HCT116 (cell line): Measurements from ENCODE around the gene PPP2R5A. TPM values are rescaled to one million over a fixed set of nuclear protein-coding genes. Genes with fewer than 3 reads are reported as not detected.

Experiments used
- ATAC-seq: fragments of 200-7000 bp; cut with Tn5 transposase; 2 replicates; pipeline ENCODE4 v1.9.1; 2020; ENCODE audit warnings: mild to moderate bottlenecking, moderate library complexity
- BruUV-seq: library from RNA; stranded (reverse); fragments of 400-500 nt; replicated peaks from 2 replicates; lab custom pipeline; 2021; lab: Mats Ljungman, UMichigan
- CTCF ChIA-PET: fragments of 300-600 bp; sonication (Branson Sonifier 250); formaldehyde crosslinking; loops from one replicate; lab custom pipeline; 2021; ENCODE audit warnings: antibody characterized with exemption; lab: Charles Lee
- POLR2A ChIA-PET: fragments of 300-600, 350-600 bp; sonication (Branson Sonifier 250); formaldehyde crosslinking; loops from one replicate; lab custom pipeline; 2021; ENCODE audit warnings: antibody characterized with exemption; lab: Charles Lee
- RAD21 ChIA-PET, 2 experiments: fragments of 300-600 bp; sonication (Branson Sonifier 250); formaldehyde crosslinking; loops; one replicate each; lab custom pipeline; 2023; ENCODE audit warnings: low total read pairs in 2 of 2; ENCODE audit not compliant: uncharacterized antibody in 2 of 2, unreplicated experiment in 2 of 2, low non-redundant PET in 1 of 2; lab: Charles Lee
- DNase-seq: peaks from one replicate; pipeline ENCODE4 v3.0.0-alpha.2; 2010; ENCODE audit warnings: low read depth, low spot score
- H2AFZ ChIP-seq: fragments of 200-600 bp; shearing (Covaris generic), sonication (generic); 2 replicates; pipeline ENCODE4 v1.6.1; 2017; ENCODE audit warnings: low read depth, mixed run types, mixed read lengths, antibody characterized with exemption, low read length; ENCODE audit not compliant: poor library complexity, severe bottlenecking
- H3K27ac ChIP-seq: 2 replicates; pipeline ENCODE4 v1.5.1; 2012; ENCODE audit warnings: low read depth, low read length
- H3K27me3 ChIP-seq: fragments of 200-600 bp; sonication (generic); 2 replicates; pipeline ENCODE4 v1.6.1; 2016; ENCODE audit warnings: mixed run types, low read length, mixed read lengths; ENCODE audit not compliant: insufficient read depth
- H3K36me3 ChIP-seq, 2 experiments: fragments of 200-500 bp in 1 of 2; fragments of 200-600 bp in 1 of 2; sonication (Bioruptor generic) in 1 of 2; sonication (generic) in 1 of 2; 2 replicates each; pipeline versions ENCODE4 v1.5.1 to v1.6.1; 2014 to 2016; ENCODE audit warnings: low read length in 2 of 2, inconsistent platforms in 1 of 2, mixed read lengths in 1 of 2, mixed run types in 1 of 2; ENCODE audit not compliant: insufficient read depth in 2 of 2, control insufficient read depth in 1 of 2
- H3K4me1 ChIP-seq, 2 experiments: fragments of 200-600 bp in 1 of 2; sonication (generic) in 1 of 2; 2 replicates each; pipeline versions ENCODE4 v1.5.1 to v1.6.1; 2012 to 2017; ENCODE audit warnings: low read length in 2 of 2, inconsistent platforms in 1 of 2, mild to moderate bottlenecking in 1 of 2, mixed read lengths in 1 of 2, mixed run types in 1 of 2, moderate library complexity in 1 of 2; ENCODE audit not compliant: insufficient read depth in 2 of 2, control insufficient read depth in 1 of 2
- H3K4me2 ChIP-seq: fragments of 200-600 bp; sonication (generic); 2 replicates; pipeline ENCODE4 v1.6.1; 2017; ENCODE audit warnings: mixed run types, low read length, mixed read lengths
- H3K4me3 ChIP-seq, 2 experiments: fragments of 200-600 bp in 1 of 2; sonication (generic) in 1 of 2; replicated peaks in 1 of 2; 2 replicates each; pipeline ENCODE4 v1.5.1; 2011 to 2016; ENCODE audit warnings: low read length in 2 of 2, control low read depth in 1 of 2, low read depth in 1 of 2, mild to moderate bottlenecking in 1 of 2, mixed read lengths in 1 of 2, mixed run types in 1 of 2
- H3K79me2 ChIP-seq: fragments of 200-600 bp; sonication (generic); 2 replicates; pipeline ENCODE4 v1.6.1; 2017; ENCODE audit warnings: mild to moderate bottlenecking, mixed run types, low read length, moderate library complexity, mixed read lengths; ENCODE audit not compliant: insufficient read depth
- H3K9ac ChIP-seq: fragments of 200-600 bp; sonication (generic); 2 replicates; pipeline ENCODE4 v1.6.1; 2016; ENCODE audit warnings: low read length, mixed read lengths
- H3K9me2 ChIP-seq: fragments of 200-600 bp; sonication (generic), shearing (Covaris generic); 2 replicates; pipeline ENCODE4 v1.6.1; 2017; ENCODE audit warnings: mixed run types, mild to moderate bottlenecking, moderate library complexity; ENCODE audit not compliant: insufficient read depth
- H3K9me3 ChIP-seq, 2 experiments: fragments of 200-500 bp in 1 of 2; fragments of 200-600 bp in 1 of 2; sonication (Bioruptor generic) in 1 of 2; sonication (generic) in 1 of 2; 2 replicates each; pipeline ENCODE4 v1.6.1; 2014 to 2017; ENCODE audit warnings: low read length in 2 of 2, mixed read lengths in 2 of 2, inconsistent platforms in 1 of 2, low read depth in 1 of 2, mild to moderate bottlenecking in 1 of 2, mixed run types in 1 of 2, moderate library complexity in 1 of 2; ENCODE audit not compliant: control insufficient read depth in 1 of 2, insufficient read depth in 1 of 2
- H4K20me1 ChIP-seq: fragments of 200-600 bp; sonication (generic), shearing (Covaris generic); 2 replicates; pipeline ENCODE4 v1.6.1; 2017; ENCODE audit warnings: mixed run types, mild to moderate bottlenecking, moderate library complexity; ENCODE audit not compliant: insufficient read depth
- EZH2 ChIP-seq: fragments of 200-600 bp; sonication (generic); IDR thresholded peaks from 2 replicates; pipeline ENCODE4 v1.6.1; 2017; ENCODE audit warnings: antibody characterized with exemption, mixed run types
- EZH2phosphoT487 ChIP-seq: fragments of 200-600 bp; IDR thresholded peaks from 2 replicates; pipeline ENCODE4 v1.6.1; 2018; ENCODE audit warnings: antibody characterized with exemption, borderline replicate concordance
- SIN3A ChIP-seq: IDR thresholded peaks from 2 replicates; pipeline ENCODE4 v1.6.1; 2012; ENCODE audit warnings: low read depth
- ZBTB33 ChIP-seq: IDR thresholded peaks from 2 replicates; pipeline ENCODE4 v1.6.1; 2011; ENCODE audit warnings: mild to moderate bottlenecking, low read length, moderate library complexity; ENCODE audit not compliant: insufficient replicate concordance; ENCODE audit errors: extremely low read depth
- ZNF274 ChIP-seq: fragments of 200-500 bp; sonication (Bioruptor generic); IDR thresholded peaks from 2 replicates; pipeline ENCODE4 v1.6.1; 2014; ENCODE audit warnings: mild to moderate bottlenecking, low read depth, low read length, inconsistent platforms
- intact Hi-C: fragments of 100-400 bp; cut with micrococcal nuclease; formaldehyde crosslinking; loops from 2 replicates; pipeline ENCODE4 v1.10.0; 2022
- total RNA-seq: library from RNA; stranded (reverse); gene quantifications from one replicate; pipeline ENCODE4 v1.2.1, GENCODE V29; 2021; ENCODE audit not compliant: unreplicated experiment

The PPP2R5A gene
- total RNA-seq, 1 experiment from 2014 or later, result 33.1 TPM

GRCh38 chr1:212351588-212352362 is 66.6 kb downstream of the PPP2R5A start (continued):
- TF ChIP-seq ZNF274, result no peak

GRCh38 chr1:212353181-212353580 is 68.0 kb downstream of the PPP2R5A start:
- POLR2A ChIA-PET, result no interaction called here
- RAD21 ChIA-PET, result no interaction called here
- no peaks in the 10 kb centered on the region for H4K20me1 ChIP-seq
- no peak overlapping the region for H3K27ac ChIP-seq
- intact Hi-C loops, result no loop called here
- no peak overlapping the region for H3K4me2 ChIP-seq
- CTCF ChIA-PET, result interaction anchor here (1.4 kb wide), 1 partner anchor 15 kb away, joined by 3 read pairs; no protein-coding TSS in a partner anchor
- no peaks in the 10 kb centered on the region for H3K79me2 ChIP-seq
- no peaks in the 10 kb centered on the region for H3K27me3 ChIP-seq
- H3K9me3 ChIP-seq, result no peaks in the 10 kb centered on the region
- H3K4me1 ChIP-seq, result no peaks in the 10 kb centered on the region
- H3K9ac ChIP-seq, result no peak overlapping the region
- no peaks in the 10 kb centered on the region for H3K9me2 ChIP-seq
- DNase-seq, result no peak
- no peak overlapping the region for H3K4me3 ChIP-seq
- no peak for TF ChIP-seq EZH2phosphoT487
- TF ChIP-seq ZNF274, result no peak
- no peak for TF ChIP-seq EZH2
- no peak for TF ChIP-seq SIN3A
- TF ChIP-seq ZBTB33, result no peak
- TF ChIP-seq, all 23 proteins: peak for 0
- Histone ChIP-seq H3K36me3 (peaks cover 13 to 19% of the 10 kb centered on the region in 2 experiments), H2AFZ (no peak overlapping the region)
- no TSS peak for BruUV-seq
- ATAC-seq, result no peak
